ENCODE results near the gene TTI1. TPM values are rescaled to one million over a fixed set of nuclear protein-coding genes. Genes with fewer than 3 reads are reported as not detected.

Gene TTI1
- total RNA-seq, 1 experiment from 2014 or later, result 26.6 TPM

GRCh38 chr20:37984018-37984785 is 49.1 kb downstream of the TTI1 start:
- in situ Hi-C loops (cut with HindIII; ENCODE audit: low pct_unique_long_range_greater_than_20kb, low sequenced_read_pairs), result no loop called here
- ATAC-seq, result 0 out of 2 replicates have a peak, but pooled peaks have one; percentile 31
- POLR2A ChIA-PET, result no interaction called here

DNA sequence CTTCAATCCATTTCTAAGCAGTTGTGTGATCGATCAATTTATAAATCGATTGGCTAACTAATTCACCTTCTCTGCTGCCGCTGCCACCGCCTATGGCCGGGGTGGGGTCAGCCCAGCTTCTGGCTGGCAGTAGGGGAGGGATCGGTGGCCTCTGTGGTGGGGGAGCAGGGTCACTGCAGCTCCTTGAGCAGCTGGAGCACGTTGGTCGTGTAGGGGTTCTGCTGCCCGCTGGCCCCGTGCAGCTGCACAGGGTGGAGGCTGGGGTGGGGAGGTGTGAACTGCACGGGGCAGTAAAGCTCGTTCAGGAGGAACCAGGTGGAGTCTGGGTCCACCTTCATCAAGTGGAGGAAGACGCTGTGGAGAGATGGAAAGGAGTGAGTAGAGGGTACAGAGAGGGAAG is 50.0 kb downstream of the TTI1 start:
- H3K36me3 ChIP-seq (ENCODE audit: control insufficient read depth, insufficient read depth, low read length), result no peaks in the 10 kb centered on the region
- H3K4me1 ChIP-seq (ENCODE audit: control insufficient read depth, insufficient read depth, low read length), result no peaks in the 10 kb centered on the region
- H3K4me3 ChIP-seq (ENCODE audit: low read depth in 2 of 2, low read length in 2 of 2), result no peak overlapping the region
- POLR2A ChIA-PET, result no interaction called here
- no peaks in the 10 kb centered on the region for H3K9me3 ChIP-seq (ENCODE audit: control insufficient read depth, insufficient read depth, low read depth, low read length)
- intact Hi-C loops (cut with micrococcal nuclease; ENCODE audit: unreplicated experiment) (no loop called here), in situ Hi-C loops (cut with HindIII; ENCODE audit: low pct_unique_long_range_greater_than_20kb, low sequenced_read_pairs) (no loop called here)
- H3K27me3 ChIP-seq (ENCODE audit: control insufficient read depth, insufficient read depth, low read length), result no peaks in the 10 kb centered on the region
- no peak for TF ChIP-seq SIN3A (IDR thresholded peaks at IDR 0.05; ENCODE audit: borderline replicate concordance, insufficient read depth, low read depth, low read length)
- no peak for TF ChIP-seq REST (IDR thresholded peaks at IDR 0.05; ENCODE audit: insufficient read depth in 1 of 2, low read depth in 2 of 2, low read length in 1 of 2)
- TF ChIP-seq, protein P1, sequence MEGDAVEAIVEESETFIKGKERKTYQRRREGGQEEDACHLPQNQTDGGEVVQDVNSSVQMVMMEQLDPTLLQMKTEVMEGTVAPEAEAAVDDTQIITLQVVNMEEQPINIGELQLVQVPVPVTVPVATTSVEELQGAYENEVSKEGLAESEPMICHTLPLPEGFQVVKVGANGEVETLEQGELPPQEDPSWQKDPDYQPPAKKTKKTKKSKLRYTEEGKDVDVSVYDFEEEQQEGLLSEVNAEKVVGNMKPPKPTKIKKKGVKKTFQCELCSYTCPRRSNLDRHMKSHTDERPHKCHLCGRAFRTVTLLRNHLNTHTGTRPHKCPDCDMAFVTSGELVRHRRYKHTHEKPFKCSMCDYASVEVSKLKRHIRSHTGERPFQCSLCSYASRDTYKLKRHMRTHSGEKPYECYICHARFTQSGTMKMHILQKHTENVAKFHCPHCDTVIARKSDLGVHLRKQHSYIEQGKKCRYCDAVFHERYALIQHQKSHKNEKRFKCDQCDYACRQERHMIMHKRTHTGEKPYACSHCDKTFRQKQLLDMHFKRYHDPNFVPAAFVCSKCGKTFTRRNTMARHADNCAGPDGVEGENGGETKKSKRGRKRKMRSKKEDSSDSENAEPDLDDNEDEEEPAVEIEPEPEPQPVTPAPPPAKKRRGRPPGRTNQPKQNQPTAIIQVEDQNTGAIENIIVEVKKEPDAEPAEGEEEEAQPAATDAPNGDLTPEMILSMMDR (IDR thresholded peaks at IDR 0.05), result no peak
- no peak for TF ChIP-seq TCF7L2 (IDR thresholded peaks at IDR 0.05; ENCODE audit: low read depth, low read length)
- TF ChIP-seq POLR2AphosphoS5 (IDR thresholded peaks at IDR 0.05; ENCODE audit: low read depth, low read length), result no peak
- no TSS peak for BruUV-seq (replicated peaks)
- CTCF ChIA-PET, result no interaction called here
- H3K27ac ChIP-seq (ENCODE audit: low read length), result no peak overlapping the region
- ATAC-seq, result no peak
- no peak for DNase-seq (ENCODE audit: low read depth, low spot score)

More at GRCh38 chr20:37984018-37984785, 49.1 kb downstream of the TTI1 start:
- Histone ChIP-seq H3K27me3 (ENCODE audit: control insufficient read depth, insufficient read depth, low read length) (no peaks in the 10 kb centered on the region), H3K36me3 (ENCODE audit: control insufficient read depth, insufficient read depth, low read length) (no peaks in the 10 kb centered on the region), H3K27ac (ENCODE audit: low read length) (no peak overlapping the region), H3K4me3 (ENCODE audit: low read depth in 2 of 2, low read length in 2 of 2) (no peak overlapping the region), H3K9me3 (ENCODE audit: control insufficient read depth, insufficient read depth, low read depth, low read length) (no peaks in the 10 kb centered on the region), H3K4me1 (ENCODE audit: control insufficient read depth, insufficient read depth, low read length) (no peaks in the 10 kb centered on the region)
- intact Hi-C loops (cut with micrococcal nuclease; ENCODE audit: unreplicated experiment), result no loop called here
- CTCF ChIA-PET, result interaction anchor here (1.0 kb wide), 1 partner anchor 8 kb away, joined by 5 read pairs; no protein-coding TSS in a partner anchor
- no TSS peak for BruUV-seq (replicated peaks)
- TF ChIP-seq REST (IDR thresholded peaks at IDR 0.05; ENCODE audit: insufficient read depth in 1 of 2, low read depth in 2 of 2, low read length in 1 of 2) (no peak), POLR2AphosphoS5 (IDR thresholded peaks at IDR 0.05; ENCODE audit: low read depth, low read length) (no peak), TCF7L2 (IDR thresholded peaks at IDR 0.05; ENCODE audit: low read depth, low read length) (no peak), SIN3A (IDR thresholded peaks at IDR 0.05; ENCODE audit: borderline replicate concordance, insufficient read depth, low read depth, low read length) (no peak)
- TF ChIP-seq, protein P1 (IDR thresholded peaks at IDR 0.05), result no peak
- DNase-seq (ENCODE audit: low read depth, low spot score), result no peak

All from Panc1 (cell line).